MCF 10A (cell line): Measurements from ENCODE around the gene MORF4L2. TPM values are rescaled to one million over a fixed set of nuclear protein-coding genes. Genes with fewer than 3 reads are reported as not detected.

ENCODE experiments used
- BruUV-seq: library from RNA; stranded (reverse); fragments of 400-500 nt; replicated peaks from 2 replicates; lab custom pipeline; 2021; lab: Mats Ljungman, UMichigan
- CTCF ChIA-PET: fragments of 300-600 bp; sonication (Branson Sonifier 250); formaldehyde crosslinking; extraction: SDS; loops from one replicate; lab custom pipeline; 2021; ENCODE audit warnings: antibody characterized with exemption, inconsistent platforms; lab: Yijun Ruan, JAX
- POLR2A ChIA-PET: fragments of 300-600, 350-650 bp; sonication (Branson Sonifier 250); formaldehyde crosslinking; extraction: SDS; loops from one replicate; lab custom pipeline; 2020; ENCODE audit warnings: antibody characterized with exemption, inconsistent platforms; lab: Yijun Ruan, JAX
- DNase-seq: peaks from one replicate; pipeline ENCODE4 v3.0.0-alpha.2; 2018; ENCODE audit not compliant: unreplicated experiment
- H3K27ac Mint-ChIP-seq: one replicate; pipeline ENCODE4 v1.8.0; 2022; ENCODE audit warnings: mild to moderate bottlenecking, low read depth, mixed read lengths; ENCODE audit not compliant: unreplicated experiment
- H3K27me3 Mint-ChIP-seq: one replicate; pipeline ENCODE4 v1.8.0; 2022; ENCODE audit warnings: mixed read lengths; ENCODE audit not compliant: insufficient read depth, unreplicated experiment
- H3K36me3 Mint-ChIP-seq: one replicate; pipeline ENCODE4 v1.8.0; 2022; ENCODE audit warnings: mild to moderate bottlenecking, moderate library complexity, mixed read lengths; ENCODE audit not compliant: insufficient read depth, unreplicated experiment
- H3K4me1 Mint-ChIP-seq: one replicate; pipeline ENCODE4 v1.8.0; 2022; ENCODE audit warnings: mixed read lengths; ENCODE audit not compliant: insufficient read depth, unreplicated experiment
- H3K4me3 Mint-ChIP-seq: one replicate; pipeline ENCODE4 v1.8.0; 2022; ENCODE audit warnings: mild to moderate bottlenecking, moderate library complexity, mixed read lengths; ENCODE audit not compliant: unreplicated experiment
- H3K9me3 Mint-ChIP-seq: one replicate; pipeline ENCODE4 v1.8.0; 2022; ENCODE audit warnings: mixed read lengths; ENCODE audit not compliant: unreplicated experiment
- CTCF ChIP-seq: fragments of 200-600 bp; IDR thresholded peaks from one replicate; pipeline ENCODE4 v1.8.0; 2022; ENCODE audit warnings: antibody characterized with exemption, mild to moderate bottlenecking; ENCODE audit not compliant: unreplicated experiment
- intact Hi-C: fragments of 100-400 bp; cut with micrococcal nuclease; formaldehyde crosslinking; loops from 2 replicates; pipeline ENCODE4 v1.14.1; 2022
- total RNA-seq: library from RNA; stranded (reverse); gene quantifications from 2 replicates; pipeline ENCODE4 v1.2.3, GENCODE V29; 2022

Gene MORF4L2
- total RNA-seq, 1 experiment from 2014 or later, result 463 TPM

DNA sequence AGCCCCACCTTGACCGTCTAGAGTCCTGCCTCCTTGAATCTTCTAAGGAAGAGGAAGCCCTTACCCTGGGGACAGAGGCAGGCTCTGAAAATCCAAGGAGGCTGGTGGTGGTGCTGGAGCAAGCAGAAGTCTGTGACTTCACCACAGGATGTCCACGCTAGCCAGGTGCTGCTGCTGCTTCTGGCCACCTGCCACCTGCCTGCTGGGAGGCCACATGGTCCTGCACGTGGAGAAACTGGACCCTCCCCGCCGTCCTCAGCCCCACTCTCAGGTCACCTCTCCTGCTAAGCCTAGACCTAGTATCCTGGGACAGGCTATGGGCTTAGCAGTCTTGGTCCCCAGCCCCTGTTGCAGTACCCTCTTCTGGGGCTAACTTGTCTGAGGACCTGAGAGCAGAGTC lies 40.0 kb upstream of the MORF4L2 start:
- Mint-ChIP-seq H3K27me3 (peaks cover 52% of the 10 kb centered on the region), H3K9me3 (no peaks in the 10 kb centered on the region), H3K36me3 (peaks cover 5% of the 10 kb centered on the region), H3K4me1 (peaks cover 28% of the 10 kb centered on the region), H3K4me3 (no peak overlapping the region), H3K27ac (no peak overlapping the region)
- POLR2A ChIA-PET, result interaction anchor here (0.6 kb wide), 1 partner anchor 539 kb away, joined by 3 read pairs; no protein-coding TSS in a partner anchor
- no peak for TF ChIP-seq CTCF
- DNase-seq, result no peak
- CTCF ChIA-PET, result interaction anchor here (1.3 to 1.6 kb wide), 2 partner anchors 11 to 14 kb away, joined by 3 to 4 read pairs; no protein-coding TSS in a partner anchor
- intact Hi-C loops, result no loop called here
- no TSS peak for BruUV-seq

DNA sequence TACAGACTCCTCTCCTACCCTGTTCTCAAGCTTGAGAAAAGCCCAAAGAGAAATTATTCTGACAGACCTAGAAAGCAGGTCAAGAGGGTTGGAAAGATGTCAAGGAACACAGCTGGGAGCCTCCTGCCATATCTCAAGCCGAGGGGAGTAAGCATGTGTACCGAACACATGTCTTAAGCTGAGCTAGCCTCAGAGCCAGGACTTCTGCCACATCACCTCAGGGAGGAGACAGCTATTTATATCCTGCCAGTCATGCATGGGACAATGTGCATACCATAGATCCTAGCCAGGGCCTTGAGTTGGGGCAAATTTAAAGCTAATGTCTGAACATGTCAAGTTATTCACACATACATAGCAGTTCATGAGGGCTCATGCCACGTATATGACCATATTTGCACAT lies 36.0 kb upstream of the MORF4L2 start:
- peak; percentile 26 for DNase-seq
- no peaks in the 10 kb centered on the region for H3K9me3 Mint-ChIP-seq
- ChIA-PET CTCF (interaction anchor here (0.6 to 1.2 kb wide), 4 partner anchors 8 to 234 kb away, joined by 3 to 4 read pairs (median 4); no protein-coding TSS in a partner anchor), POLR2A (interaction anchor here (0.8 to 1.4 kb wide), 2 partner anchors 9 to 12 kb away, joined by 3 to 5 read pairs; no protein-coding TSS in a partner anchor)
- no peaks in the 10 kb centered on the region for H3K36me3 Mint-ChIP-seq
- H3K27me3 Mint-ChIP-seq, result peaks cover 45% of the 10 kb centered on the region
- H3K4me3 Mint-ChIP-seq, result no peak overlapping the region
- BruUV-seq, result no TSS peak
- H3K4me1 Mint-ChIP-seq, result peaks cover 8% of the 10 kb centered on the region
- H3K27ac Mint-ChIP-seq, result no peak overlapping the region
- TF ChIP-seq CTCF, result no peak
- intact Hi-C loops, result no loop called here

DNA sequence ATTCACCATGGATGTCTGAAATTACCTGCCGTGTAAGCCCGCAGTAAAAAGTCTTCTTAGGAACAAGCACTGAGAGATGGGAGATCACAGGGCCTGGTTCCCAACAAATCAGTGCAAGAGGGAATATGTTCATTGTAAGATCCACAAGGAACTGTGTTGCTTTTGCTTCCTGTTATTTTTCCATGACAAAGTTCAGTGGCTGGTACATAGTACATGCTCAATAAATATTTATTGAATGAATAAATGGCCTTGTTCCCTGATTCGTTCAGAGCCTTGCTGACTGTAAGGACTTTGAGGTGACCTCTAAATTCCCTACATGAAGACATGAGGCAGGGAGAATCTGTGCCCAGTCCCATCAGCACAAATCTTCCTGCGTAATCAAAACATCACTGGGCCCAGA lies 31.6 kb upstream of the MORF4L2 start:
- ChIA-PET CTCF (interaction anchor here (0.7 kb wide), 1 partner anchor 486 kb away, joined by 3 read pairs; no protein-coding TSS in a partner anchor), POLR2A (no interaction called here)
- H3K36me3 Mint-ChIP-seq, result no peaks in the 10 kb centered on the region
- H3K27ac Mint-ChIP-seq, result peak overlapping the region; percentile 62
- no peak for TF ChIP-seq CTCF
- peaks cover 14% of the 10 kb centered on the region for H3K4me1 Mint-ChIP-seq
- intact Hi-C loops, result no loop called here
- no peak overlapping the region for H3K4me3 Mint-ChIP-seq
- H3K27me3 Mint-ChIP-seq, result peaks cover 73% of the 10 kb centered on the region
- DNase-seq, result no peak
- BruUV-seq, result no TSS peak
- no peaks in the 10 kb centered on the region for H3K9me3 Mint-ChIP-seq

DNA sequence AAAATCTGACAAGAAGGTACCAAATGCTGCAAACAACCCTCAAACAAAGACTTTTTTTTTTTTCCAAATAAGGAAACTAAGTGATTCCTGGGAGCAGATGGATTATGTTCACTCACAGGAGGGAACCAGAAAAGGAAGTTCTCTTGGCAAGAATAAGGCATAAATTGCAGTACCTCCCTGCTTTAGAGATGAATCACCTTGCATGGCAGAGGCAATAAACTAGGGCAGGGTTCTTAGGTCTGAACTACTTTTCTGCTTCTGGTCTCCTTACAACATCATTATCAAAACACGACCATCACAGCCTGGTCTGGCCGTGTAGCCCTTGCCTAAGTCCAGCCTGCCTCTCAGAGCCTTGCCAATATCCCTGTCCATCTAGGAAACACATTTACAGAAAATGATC lies 30.5 kb upstream of the MORF4L2 start:
- intact Hi-C loops, result no loop called here
- H3K4me3 Mint-ChIP-seq, result no peak overlapping the region
- peak; percentile 81 for DNase-seq
- no peaks in the 10 kb centered on the region for H3K36me3 Mint-ChIP-seq
- H3K27ac Mint-ChIP-seq, result peak overlapping the region; percentile 62
- BruUV-seq, result no TSS peak
- ChIA-PET POLR2A (no interaction called here), CTCF (no interaction called here)
- H3K27me3 Mint-ChIP-seq, result peaks cover 73% of the 10 kb centered on the region
- TF ChIP-seq CTCF, result no peak
- peaks cover 6% of the 10 kb centered on the region for H3K4me1 Mint-ChIP-seq
- H3K9me3 Mint-ChIP-seq, result no peaks in the 10 kb centered on the region
